SK-N-SH treated with all-trans-retinoic acid at 6 μM for 48 hours (cell line): ENCODE data around the gene SERPINA12.

Experiments used
- ATAC-seq: fragments of 200-7000 bp; cut with Tn5 transposase; 3 replicates; pipeline ENCODE4 v1.9.1; 2020; ENCODE audit warnings: mild to moderate bottlenecking, moderate library complexity
- ARNTL ChIP-seq: fragments of 450-650 bp; formaldehyde crosslinking; IDR thresholded peaks from 2 replicates; pipeline ENCODE4 v1.5.0; 2020; ENCODE audit warnings: low read depth, mild to moderate bottlenecking, moderate library complexity, borderline replicate concordance
- BACH2 ChIP-seq: fragments of 250-450 bp; sonication (Bioruptor Pico); IDR thresholded peaks from 2 replicates; pipeline ENCODE4 v1.9.0; 2021; ENCODE audit warnings: mild to moderate bottlenecking, borderline replicate concordance
- ESRRG ChIP-seq: fragments of 250-450 bp; sonication (Bioruptor Pico); IDR thresholded peaks from 2 replicates; pipeline ENCODE4 v1.6.1; 2021; ENCODE audit warnings: mild to moderate bottlenecking
- GLIS3 ChIP-seq: fragments of 250-450 bp; sonication (Bioruptor Pico); IDR thresholded peaks from 2 replicates; pipeline ENCODE4 v1.5.0; 2020; ENCODE audit warnings: mild to moderate bottlenecking, moderate library complexity
- ISL1 ChIP-seq: fragments of 250-450 bp; sonication (Bioruptor Pico); IDR thresholded peaks from 2 replicates; pipeline ENCODE4 v2.1.2; 2022; ENCODE audit warnings: mild to moderate bottlenecking, moderate library complexity
- OSR1 ChIP-seq: fragments of 250-450 bp; sonication (Bioruptor Pico); IDR thresholded peaks from 2 replicates; pipeline ENCODE4 v1.8.0; 2022; ENCODE audit warnings: moderate library complexity, mild to moderate bottlenecking, inconsistent platforms
- PATZ1 ChIP-seq: fragments of 250-450 bp; sonication (Bioruptor Pico); IDR thresholded peaks from 2 replicates; pipeline ENCODE4 v1.8.0; 2020; ENCODE audit warnings: mild to moderate bottlenecking, moderate library complexity, borderline replicate concordance
- POU6F1 ChIP-seq: fragments of 250-450 bp; sonication (Bioruptor Pico); IDR thresholded peaks from 2 replicates; pipeline ENCODE4 v1.8.0; 2021; ENCODE audit warnings: low read depth, mild to moderate bottlenecking, moderate library complexity, borderline replicate concordance
- PPARA ChIP-seq: fragments of 250-450 bp; sonication (Bioruptor Pico); IDR thresholded peaks from 2 replicates; pipeline ENCODE4 v1.5.0; 2020; ENCODE audit warnings: mild to moderate bottlenecking, borderline replicate concordance
- RARB ChIP-seq: fragments of 250-450 bp; sonication (Bioruptor Pico); IDR thresholded peaks from 2 replicates; pipeline ENCODE4 v1.8.0; 2021; ENCODE audit warnings: mild to moderate bottlenecking, moderate library complexity
- SNAI2 ChIP-seq: fragments of 250-450 bp; sonication (Bioruptor Pico); IDR thresholded peaks from 2 replicates; pipeline ENCODE4 v1.5.0; 2020; ENCODE audit warnings: mild to moderate bottlenecking, moderate library complexity
- TCF4 ChIP-seq: fragments of 250-450 bp; sonication (Bioruptor Pico); IDR thresholded peaks from 2 replicates; pipeline ENCODE4 v1.8.0; 2021; ENCODE audit warnings: mild to moderate bottlenecking, moderate library complexity, borderline replicate concordance
- TOX ChIP-seq: fragments of 250-450 bp; sonication (Bioruptor Pico); IDR thresholded peaks from 2 replicates; pipeline ENCODE4 v1.8.0; 2021; ENCODE audit warnings: mild to moderate bottlenecking, moderate library complexity, borderline replicate concordance
- ZC3H10 ChIP-seq: fragments of 250-450 bp; sonication (Bioruptor Pico); IDR thresholded peaks from 2 replicates; pipeline ENCODE4 v1.5.1; 2021; ENCODE audit warnings: mild to moderate bottlenecking, moderate library complexity
- ZFP3 ChIP-seq: fragments of 250-450 bp; sonication (Bioruptor Pico); IDR thresholded peaks from 2 replicates; pipeline ENCODE4 v1.5.0; 2020; ENCODE audit warnings: mild to moderate bottlenecking, moderate library complexity
- ZFP30 ChIP-seq: fragments of 450-650 bp; formaldehyde crosslinking; IDR thresholded peaks from 2 replicates; pipeline ENCODE4 v1.5.0; 2022; ENCODE audit warnings: mild to moderate bottlenecking, moderate library complexity
- ZNF565 ChIP-seq: fragments of 450-650 bp; formaldehyde crosslinking; conservative IDR thresholded peaks from 2 replicates; pipeline ENCODE4 v1.5.0; 2020; ENCODE audit warnings: low read depth, mild to moderate bottlenecking, moderate library complexity
- ZNF70 ChIP-seq: fragments of 450-650 bp; formaldehyde crosslinking; IDR thresholded peaks from 2 replicates; pipeline ENCODE4 v1.5.0; 2020; ENCODE audit warnings: mild to moderate bottlenecking, moderate library complexity
- ZNF8 ChIP-seq: fragments of 450-650 bp; formaldehyde crosslinking; IDR thresholded peaks from 2 replicates; pipeline ENCODE4 v1.5.0; 2020; ENCODE audit warnings: mild to moderate bottlenecking, moderate library complexity
- TF ChIP-seq, protein P1 (sequence below): fragments of 250-450 bp; sonication (Bioruptor Pico); IDR thresholded peaks from 2 replicates; pipeline ENCODE4 v1.5.1; 2020; ENCODE audit warnings: low read depth, mild to moderate bottlenecking, moderate library complexity
- TF ChIP-seq, protein P2 (sequence below): fragments of 250-450 bp; sonication (Bioruptor Pico); IDR thresholded peaks from 2 replicates; pipeline ENCODE4 v1.5.0; 2020; ENCODE audit warnings: mild to moderate bottlenecking, moderate library complexity
- TF ChIP-seq, protein P3 (sequence below): fragments of 250-450 bp; sonication (Bioruptor Pico); IDR thresholded peaks from 2 replicates; pipeline ENCODE4 v1.5.1; 2021; ENCODE audit warnings: mild to moderate bottlenecking, moderate library complexity

Gene SERPINA12

GRCh38 chr14:94445003-94445402 lies 64.3 kb downstream of the SERPINA12 start:
- no peak for TF ChIP-seq GLIS3
- no peak for TF ChIP-seq TOX
- TF ChIP-seq TCF4 (CRISPR knock-in tag), result no peak
- no peak for TF ChIP-seq ZC3H10 (CRISPR knock-in tag)
- no peak for TF ChIP-seq RARB (CRISPR knock-in tag)
- ATAC-seq, result no peak

DNA sequence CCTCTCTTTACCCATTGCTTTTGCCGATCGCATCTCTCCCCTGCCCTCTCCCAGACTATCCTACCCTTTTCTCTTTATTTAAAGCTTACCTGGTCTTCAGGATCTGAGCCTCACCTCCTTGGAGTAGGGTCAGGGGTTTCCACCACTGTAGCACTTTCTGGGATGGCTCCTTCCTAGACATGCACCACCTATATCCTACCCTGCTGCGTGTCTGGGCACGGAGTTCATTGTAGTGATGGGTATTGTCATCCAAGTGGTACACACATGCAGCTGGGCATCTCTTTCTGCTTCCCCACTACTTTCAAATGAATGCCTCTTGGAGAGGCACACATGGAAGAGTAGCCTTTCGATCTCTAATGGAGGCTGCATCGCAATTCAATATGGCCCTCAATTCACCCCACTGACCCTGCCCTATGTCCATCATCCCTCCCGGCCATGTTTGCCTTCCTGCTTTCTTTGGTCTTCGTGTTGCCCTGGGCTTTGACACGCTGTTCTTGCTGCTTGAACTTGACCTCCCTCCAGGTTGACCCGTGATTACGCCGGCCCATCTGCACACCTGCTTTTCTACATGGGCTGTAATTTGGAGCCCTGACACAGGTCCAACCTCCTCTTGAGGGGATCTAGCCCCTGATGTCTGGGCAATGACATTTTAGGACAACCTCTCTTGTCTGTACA lies 67.6 kb downstream of the SERPINA12 start:
- ATAC-seq, result no peak
- no peak for TF ChIP-seq PPARA (CRISPR knock-in tag)
- TF ChIP-seq GLIS3, result no peak
- TF ChIP-seq ZFP3, result no peak
- TF ChIP-seq PATZ1 (CRISPR knock-in tag), result no peak
- no peak for TF ChIP-seq ZFP30 (CRISPR knock-in tag)
- TF ChIP-seq TCF4 (CRISPR knock-in tag), result no peak
- no peak for TF ChIP-seq SNAI2
- TF ChIP-seq, protein P1, sequence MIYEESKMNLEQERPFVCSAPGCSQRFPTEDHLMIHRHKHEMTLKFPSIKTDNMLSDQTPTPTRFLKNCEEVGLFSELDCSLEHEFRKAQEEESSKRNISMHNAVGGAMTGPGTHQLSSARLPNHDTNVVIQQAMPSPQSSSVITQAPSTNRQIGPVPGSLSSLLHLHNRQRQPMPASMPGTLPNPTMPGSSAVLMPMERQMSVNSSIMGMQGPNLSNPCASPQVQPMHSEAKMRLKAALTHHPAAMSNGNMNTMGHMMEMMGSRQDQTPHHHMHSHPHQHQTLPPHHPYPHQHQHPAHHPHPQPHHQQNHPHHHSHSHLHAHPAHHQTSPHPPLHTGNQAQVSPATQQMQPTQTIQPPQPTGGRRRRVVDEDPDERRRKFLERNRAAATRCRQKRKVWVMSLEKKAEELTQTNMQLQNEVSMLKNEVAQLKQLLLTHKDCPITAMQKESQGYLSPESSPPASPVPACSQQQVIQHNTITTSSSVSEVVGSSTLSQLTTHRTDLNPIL, result no peak
- no peak for TF ChIP-seq POU6F1 (CRISPR knock-in tag)
- TF ChIP-seq ISL1 (CRISPR knock-in tag), result no peak
- no peak for TF ChIP-seq TOX
- no peak for TF ChIP-seq ZNF565 (CRISPR knock-in tag)
- TF ChIP-seq ZNF70, result no peak
- no peak for TF ChIP-seq ARNTL (CRISPR knock-in tag)
- TF ChIP-seq, protein P2, sequence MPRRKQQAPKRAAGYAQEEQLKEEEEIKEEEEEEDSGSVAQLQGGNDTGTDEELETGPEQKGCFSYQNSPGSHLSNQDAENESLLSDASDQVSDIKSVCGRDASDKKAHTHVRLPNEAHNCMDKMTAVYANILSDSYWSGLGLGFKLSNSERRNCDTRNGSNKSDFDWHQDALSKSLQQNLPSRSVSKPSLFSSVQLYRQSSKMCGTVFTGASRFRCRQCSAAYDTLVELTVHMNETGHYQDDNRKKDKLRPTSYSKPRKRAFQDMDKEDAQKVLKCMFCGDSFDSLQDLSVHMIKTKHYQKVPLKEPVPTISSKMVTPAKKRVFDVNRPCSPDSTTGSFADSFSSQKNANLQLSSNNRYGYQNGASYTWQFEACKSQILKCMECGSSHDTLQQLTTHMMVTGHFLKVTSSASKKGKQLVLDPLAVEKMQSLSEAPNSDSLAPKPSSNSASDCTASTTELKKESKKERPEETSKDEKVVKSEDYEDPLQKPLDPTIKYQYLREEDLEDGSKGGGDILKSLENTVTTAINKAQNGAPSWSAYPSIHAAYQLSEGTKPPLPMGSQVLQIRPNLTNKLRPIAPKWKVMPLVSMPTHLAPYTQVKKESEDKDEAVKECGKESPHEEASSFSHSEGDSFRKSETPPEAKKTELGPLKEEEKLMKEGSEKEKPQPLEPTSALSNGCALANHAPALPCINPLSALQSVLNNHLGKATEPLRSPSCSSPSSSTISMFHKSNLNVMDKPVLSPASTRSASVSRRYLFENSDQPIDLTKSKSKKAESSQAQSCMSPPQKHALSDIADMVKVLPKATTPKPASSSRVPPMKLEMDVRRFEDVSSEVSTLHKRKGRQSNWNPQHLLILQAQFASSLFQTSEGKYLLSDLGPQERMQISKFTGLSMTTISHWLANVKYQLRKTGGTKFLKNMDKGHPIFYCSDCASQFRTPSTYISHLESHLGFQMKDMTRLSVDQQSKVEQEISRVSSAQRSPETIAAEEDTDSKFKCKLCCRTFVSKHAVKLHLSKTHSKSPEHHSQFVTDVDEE (CRISPR knock-in tag), result no peak
- no peak for TF ChIP-seq ZNF8

DNA sequence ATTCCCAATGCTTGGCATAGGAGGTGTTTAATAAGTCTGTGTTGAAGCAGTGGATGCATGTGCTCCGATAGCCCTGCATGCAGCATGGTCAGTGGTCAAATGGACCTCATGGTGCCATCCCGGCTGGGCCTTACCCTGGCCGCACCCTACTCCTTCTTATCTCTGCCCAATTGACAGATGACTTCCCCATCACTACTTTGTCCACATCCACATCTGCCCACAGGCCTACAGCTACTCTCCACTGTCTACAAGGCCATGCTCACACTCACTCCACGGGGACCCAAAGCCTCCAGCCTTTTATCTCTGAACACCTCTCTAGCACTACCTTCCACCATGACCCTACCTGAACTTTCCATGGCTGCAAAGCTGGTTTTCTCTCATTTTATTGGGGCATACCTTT lies 68.1 kb downstream of the SERPINA12 start:
- no peak for ATAC-seq
- TF ChIP-seq ZNF70, result no peak
- no peak for TF ChIP-seq ZFP30 (CRISPR knock-in tag)
- TF ChIP-seq, protein P1, result no peak
- TF ChIP-seq, protein P3, sequence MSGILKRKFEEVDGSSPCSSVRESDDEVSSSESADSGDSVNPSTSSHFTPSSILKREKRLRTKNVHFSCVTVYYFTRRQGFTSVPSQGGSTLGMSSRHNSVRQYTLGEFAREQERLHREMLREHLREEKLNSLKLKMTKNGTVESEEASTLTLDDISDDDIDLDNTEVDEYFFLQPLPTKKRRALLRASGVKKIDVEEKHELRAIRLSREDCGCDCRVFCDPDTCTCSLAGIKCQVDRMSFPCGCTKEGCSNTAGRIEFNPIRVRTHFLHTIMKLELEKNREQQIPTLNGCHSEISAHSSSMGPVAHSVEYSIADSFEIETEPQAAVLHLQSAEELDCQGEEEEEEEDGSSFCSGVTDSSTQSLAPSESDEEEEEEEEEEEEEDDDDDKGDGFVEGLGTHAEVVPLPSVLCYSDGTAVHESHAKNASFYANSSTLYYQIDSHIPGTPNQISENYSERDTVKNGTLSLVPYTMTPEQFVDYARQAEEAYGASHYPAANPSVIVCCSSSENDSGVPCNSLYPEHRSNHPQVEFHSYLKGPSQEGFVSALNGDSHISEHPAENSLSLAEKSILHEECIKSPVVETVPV (CRISPR knock-in tag), result no peak
- no peak for TF ChIP-seq OSR1 (CRISPR knock-in tag)
- TF ChIP-seq TOX, result no peak
- no peak for TF ChIP-seq ISL1 (CRISPR knock-in tag)
- TF ChIP-seq ARNTL (CRISPR knock-in tag), result no peak
- no peak for TF ChIP-seq BACH2 (CRISPR knock-in tag)
- no peak for TF ChIP-seq ESRRG (CRISPR knock-in tag)
- no peak for TF ChIP-seq ZNF565 (CRISPR knock-in tag)
- TF ChIP-seq GLIS3, result no peak
- no peak for TF ChIP-seq ZC3H10 (CRISPR knock-in tag)
- TF ChIP-seq SNAI2, result no peak
- no peak for TF ChIP-seq PATZ1 (CRISPR knock-in tag)
- TF ChIP-seq RARB (CRISPR knock-in tag), result no peak
